Activated naive CD8-positive, alpha-beta T cell treated with anti-CD3 and anti-CD28 coated beads, Interleukin-2, amount 50 U/mL, for 24 hours (primary cell): ENCODE measurements around the gene TOX3.

ENCODE experiments used
- ATAC-seq: fragments of 150-1000 bp; cut with Tn5 transposase; one replicate; pipeline ENCODE4 v1.10.0; 2021
- DNase-seq: peaks from one replicate; pipeline ENCODE4 v3.0.0; 2021
- H3K27ac Mint-ChIP-seq: one replicate; pipeline ENCODE4 v1.8.0; 2021; ENCODE audit warnings: mild to moderate bottlenecking, mixed read lengths
- H3K27me3 Mint-ChIP-seq: one replicate; pipeline ENCODE4 v1.8.0; 2021; ENCODE audit warnings: mixed read lengths
- H3K36me3 Mint-ChIP-seq: one replicate; pipeline ENCODE4 v1.8.0; 2021; ENCODE audit warnings: low read depth, mixed read lengths
- H3K4me1 Mint-ChIP-seq: one replicate; pipeline ENCODE4 v1.8.0; 2021; ENCODE audit warnings: mixed read lengths
- H3K4me3 Mint-ChIP-seq: one replicate; pipeline ENCODE4 v1.8.0; 2021; ENCODE audit warnings: mild to moderate bottlenecking, moderate library complexity, mixed read lengths
- H3K9me3 Mint-ChIP-seq: one replicate; pipeline ENCODE4 v1.8.0; 2021; ENCODE audit warnings: mixed read lengths

TOX3 gene

GRCh38 chr16:52547004-52547833 is at the start of gene TOX3:
Gene TOX3, minus strand, starts transcription at chr16:52547143. Its CDS starts 420 bp downstream, at chr16:52546723.
- H3K4me1 Mint-ChIP-seq, result peaks cover 4% of the 10 kb centered on the region
- DNase-seq, result no peak
- no peaks in the 10 kb centered on the region for H3K36me3 Mint-ChIP-seq
- H3K4me3 Mint-ChIP-seq, result no peak within 1 kb of the TSS
- peaks cover 45% of the 10 kb centered on the region for H3K27me3 Mint-ChIP-seq
- H3K27ac Mint-ChIP-seq, result no peak within 1 kb of the TSS
- no peaks in the 10 kb centered on the region for H3K9me3 Mint-ChIP-seq
- no peak for ATAC-seq

- no peak overlapping the region for H3K27ac Mint-ChIP-seq
- ATAC-seq (no peak), DNase-seq (no peak)
- no peak overlapping the region for H3K4me3 Mint-ChIP-seq
- H3K36me3 Mint-ChIP-seq, result no peaks in the 10 kb centered on the region
- no peaks in the 10 kb centered on the region for H3K4me1 Mint-ChIP-seq
- no peaks in the 10 kb centered on the region for H3K9me3 Mint-ChIP-seq
- no peaks in the 10 kb centered on the region for H3K27me3 Mint-ChIP-seq
These were observed 45.8 kb upstream of the TOX3 start for GRCh38 chr16:52592778-52593177.

- no peak for ATAC-seq
- H3K4me1 Mint-ChIP-seq, result no peaks in the 10 kb centered on the region
- DNase-seq, result no peak
These were observed 45.1 kb upstream of the TOX3 start for GRCh38 chr16:52591934-52592592.

GRCh38 chr16:52591471-52591870 is 44.5 kb upstream of the TOX3 start:
- ATAC-seq, result no peak
- Mint-ChIP-seq H3K9me3 (no peaks in the 10 kb centered on the region), H3K4me3 (no peak overlapping the region), H3K27ac (no peak overlapping the region), H3K36me3 (no peaks in the 10 kb centered on the region), H3K4me1 (no peaks in the 10 kb centered on the region), H3K27me3 (no peaks in the 10 kb centered on the region)
- no peak for DNase-seq

More at GRCh38 chr16:52591934-52592592, 45.1 kb upstream of the TOX3 start:
- no peak overlapping the region for H3K4me3 Mint-ChIP-seq
- no peaks in the 10 kb centered on the region for H3K9me3 Mint-ChIP-seq
- no peak overlapping the region for H3K27ac Mint-ChIP-seq
- H3K36me3 Mint-ChIP-seq, result no peaks in the 10 kb centered on the region
- H3K27me3 Mint-ChIP-seq, result no peaks in the 10 kb centered on the region

GRCh38 chr16:52586159-52586558 is 39.2 kb upstream of the TOX3 start:
- ATAC-seq, result no peak
- H3K4me3 Mint-ChIP-seq, result no peak overlapping the region
- no peaks in the 10 kb centered on the region for H3K4me1 Mint-ChIP-seq
- DNase-seq, result no peak
- H3K27me3 Mint-ChIP-seq, result no peaks in the 10 kb centered on the region
- H3K9me3 Mint-ChIP-seq, result peaks cover 15% of the 10 kb centered on the region
- H3K27ac Mint-ChIP-seq, result no peak overlapping the region
- H3K36me3 Mint-ChIP-seq, result no peaks in the 10 kb centered on the region

- Mint-ChIP-seq H3K27ac (no peak overlapping the region), H3K4me1 (no peaks in the 10 kb centered on the region), H3K4me3 (no peak overlapping the region), H3K9me3 (peaks cover 15% of the 10 kb centered on the region), H3K27me3 (no peaks in the 10 kb centered on the region), H3K36me3 (no peaks in the 10 kb centered on the region)
- DNase-seq, result no peak
- no peak for ATAC-seq
These were observed 37.7 kb upstream of the TOX3 start for GRCh38 chr16:52584354-52585320.

- Mint-ChIP-seq H3K27ac (no peak overlapping the region), H3K9me3 (peaks cover 15% of the 10 kb centered on the region), H3K36me3 (no peaks in the 10 kb centered on the region), H3K4me3 (no peak overlapping the region), H3K27me3 (no peaks in the 10 kb centered on the region), H3K4me1 (no peaks in the 10 kb centered on the region)
- ATAC-seq (no peak), DNase-seq (no peak)
These were observed 34.6 kb upstream of the TOX3 start for GRCh38 chr16:52581530-52581929.

GRCh38 chr16:52580488-52580887 is 33.5 kb upstream of the TOX3 start:
- Mint-ChIP-seq H3K27ac (no peak overlapping the region), H3K9me3 (peaks cover 9% of the 10 kb centered on the region), H3K4me1 (no peaks in the 10 kb centered on the region), H3K36me3 (no peaks in the 10 kb centered on the region), H3K27me3 (no peaks in the 10 kb centered on the region), H3K4me3 (no peak overlapping the region)
- DNase-seq, result no peak
- no peak for ATAC-seq

- H3K4me1 Mint-ChIP-seq, result no peaks in the 10 kb centered on the region
- DNase-seq (no peak), ATAC-seq (no peak)
- H3K36me3 Mint-ChIP-seq, result no peaks in the 10 kb centered on the region
- no peaks in the 10 kb centered on the region for H3K27me3 Mint-ChIP-seq
- peaks cover 8% of the 10 kb centered on the region for H3K9me3 Mint-ChIP-seq
- H3K4me3 Mint-ChIP-seq, result no peak overlapping the region
- H3K27ac Mint-ChIP-seq, result no peak overlapping the region
These were observed 32.0 kb upstream of the TOX3 start for GRCh38 chr16:52578829-52579498.

GRCh38 chr16:52578007-52578828 is 31.3 kb upstream of the TOX3 start:
- Mint-ChIP-seq H3K4me3 (no peak overlapping the region), H3K36me3 (no peaks in the 10 kb centered on the region), H3K9me3 (peaks cover 8% of the 10 kb centered on the region), H3K27me3 (no peaks in the 10 kb centered on the region), H3K27ac (no peak overlapping the region), H3K4me1 (no peaks in the 10 kb centered on the region)
- ATAC-seq, result no peak
- no peak for DNase-seq

- ATAC-seq (no peak), DNase-seq (no peak)
- Mint-ChIP-seq H3K27ac (no peak overlapping the region), H3K27me3 (no peaks in the 10 kb centered on the region), H3K9me3 (peaks cover 8% of the 10 kb centered on the region), H3K4me3 (no peak overlapping the region), H3K36me3 (no peaks in the 10 kb centered on the region), H3K4me1 (no peaks in the 10 kb centered on the region)
These were observed 30.3 kb upstream of the TOX3 start for GRCh38 chr16:52577130-52577706.

- H3K36me3 Mint-ChIP-seq, result no peaks in the 10 kb centered on the region
- H3K27ac Mint-ChIP-seq, result no peak overlapping the region
- no peaks in the 10 kb centered on the region for H3K9me3 Mint-ChIP-seq
- H3K4me3 Mint-ChIP-seq, result no peak overlapping the region
- ATAC-seq, result no peak
- DNase-seq, result no peak
- no peaks in the 10 kb centered on the region for H3K27me3 Mint-ChIP-seq
- no peaks in the 10 kb centered on the region for H3K4me1 Mint-ChIP-seq
These were observed 26.7 kb upstream of the TOX3 start for GRCh38 chr16:52573365-52574299.
